GM18873 (cell line): ENCODE data around the gene PABPN1L.
"Not testable (repeated sequence)": the region's sequence is repeated elsewhere in the genome, so short reads cannot be mapped to it uniquely, and the experiment has no call there.

Source experiments
- ATAC-seq: cut with Tn5 transposase; IDR thresholded peaks from one replicate; pipeline ENCODE4 v1.9.1; 2021; ENCODE audit warnings: mild to moderate bottlenecking, moderate library complexity, moderate number of reproducible peaks; ENCODE audit not compliant: unreplicated experiment, low FRiP score

Gene PABPN1L

DNA sequence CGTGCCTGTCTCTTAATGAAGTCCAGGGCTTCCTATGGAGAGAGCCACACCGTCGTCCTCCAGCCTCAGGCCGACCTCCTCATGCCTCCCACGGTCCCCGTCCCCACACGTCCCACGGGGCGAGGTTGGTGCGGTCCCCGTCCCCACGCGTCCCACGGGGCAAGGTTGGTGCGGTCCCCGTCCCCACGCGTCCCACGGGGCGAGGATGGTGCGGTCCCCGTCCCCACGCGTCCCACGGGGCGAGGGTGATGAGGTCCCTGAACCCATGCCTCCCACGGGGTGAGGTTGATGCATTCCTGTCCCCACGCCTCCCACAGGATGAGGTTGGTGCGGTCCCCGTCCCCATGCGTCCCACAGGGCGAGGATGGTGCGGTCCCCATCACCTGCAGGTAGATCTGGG lies 30.6 kb downstream of the PABPN1L start:
- no peak for ATAC-seq

DNA sequence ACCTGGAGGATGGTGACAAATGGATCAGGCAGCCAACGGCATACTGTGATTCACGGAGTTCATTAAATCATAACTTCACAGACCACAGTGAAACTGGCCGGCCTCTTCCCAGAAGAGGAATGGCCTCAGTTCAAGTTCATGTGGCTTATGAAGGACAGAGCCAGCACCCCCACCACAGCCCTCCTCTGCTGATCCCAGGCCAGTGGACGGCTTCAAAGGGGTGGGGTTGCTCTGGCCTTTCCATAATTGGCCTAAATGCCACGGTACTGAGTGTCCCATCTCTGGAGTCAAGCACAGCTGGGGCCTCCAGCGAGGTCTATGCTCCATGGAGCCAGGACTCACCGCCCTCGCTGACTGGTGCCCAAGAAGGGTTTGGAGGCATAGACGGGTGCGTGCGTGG lies 31.1 kb downstream of the PABPN1L start:
- no peak for ATAC-seq

- no peak for ATAC-seq
Measured at GRCh38 chr16:88834670-88835069, 31.8 kb downstream of the PABPN1L start.

DNA sequence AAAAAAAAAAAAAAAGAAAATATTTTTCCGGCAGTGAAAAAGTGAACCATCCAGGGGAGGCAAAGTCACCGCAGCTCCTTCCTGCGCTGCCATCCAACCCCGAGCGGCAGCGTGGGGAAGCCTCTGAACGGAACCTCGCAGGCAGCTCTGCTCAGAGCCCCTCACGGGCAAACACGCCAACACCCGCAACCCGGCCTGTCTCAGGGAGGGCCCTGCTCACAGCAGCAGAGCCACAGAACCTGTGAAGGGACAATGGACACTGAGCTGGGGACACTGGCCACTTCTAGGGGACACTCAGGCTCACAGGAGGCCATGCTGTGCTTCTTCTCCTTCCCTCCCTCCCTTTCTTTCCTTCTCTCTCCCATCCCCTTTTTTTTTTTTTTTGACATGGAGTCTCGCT lies 33.4 kb downstream of the PABPN1L start:
- ATAC-seq, result no peak

- no peak for ATAC-seq
Measured at GRCh38 chr16:88831838-88832237, 34.6 kb downstream of the PABPN1L start.

DNA sequence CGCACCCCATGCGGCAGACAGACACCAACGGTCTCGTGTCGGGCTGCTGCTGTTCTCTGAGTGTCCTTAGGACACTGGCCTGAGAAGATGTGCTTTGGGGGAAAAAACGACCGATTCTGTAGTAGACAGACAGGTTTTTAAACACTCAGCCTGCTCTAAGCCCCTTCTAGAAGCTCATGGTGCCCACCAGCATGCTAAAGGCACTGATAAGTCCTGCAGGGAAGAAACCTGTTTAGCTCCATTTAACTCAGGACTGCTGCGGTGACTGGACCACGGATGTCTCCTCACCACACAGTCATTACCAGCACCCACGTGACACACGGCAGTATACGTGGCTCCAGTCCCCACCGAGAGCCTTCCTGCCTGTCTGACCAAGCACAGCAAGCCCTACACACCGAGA lies 35.7 kb downstream of the PABPN1L start:
- ATAC-seq, result no peak

DNA sequence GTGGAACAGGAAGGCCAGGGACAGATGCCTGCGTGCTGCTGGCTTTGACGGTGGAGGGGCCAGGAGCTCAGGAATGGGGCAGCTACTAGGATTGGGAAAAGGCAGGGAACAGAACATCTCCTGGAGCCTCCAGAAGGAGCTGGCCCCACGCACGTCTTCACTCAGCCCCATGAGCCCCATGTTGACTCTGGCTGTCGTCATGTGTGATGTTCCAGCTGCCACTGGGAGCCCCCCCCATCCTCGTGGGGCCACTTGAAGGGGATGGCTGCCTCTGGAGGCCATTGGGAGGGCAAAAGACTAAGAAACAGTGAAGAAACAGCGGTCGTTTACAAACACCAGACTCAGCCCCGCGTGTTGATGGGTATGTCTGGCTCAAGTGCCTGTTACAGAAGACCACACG lies 36.2 kb downstream of the PABPN1L start:
- ATAC-seq, result no peak

GRCh38 chr16:88828711-88829110 lies 37.7 kb downstream of the PABPN1L start:
- ATAC-seq, result no peak

DNA sequence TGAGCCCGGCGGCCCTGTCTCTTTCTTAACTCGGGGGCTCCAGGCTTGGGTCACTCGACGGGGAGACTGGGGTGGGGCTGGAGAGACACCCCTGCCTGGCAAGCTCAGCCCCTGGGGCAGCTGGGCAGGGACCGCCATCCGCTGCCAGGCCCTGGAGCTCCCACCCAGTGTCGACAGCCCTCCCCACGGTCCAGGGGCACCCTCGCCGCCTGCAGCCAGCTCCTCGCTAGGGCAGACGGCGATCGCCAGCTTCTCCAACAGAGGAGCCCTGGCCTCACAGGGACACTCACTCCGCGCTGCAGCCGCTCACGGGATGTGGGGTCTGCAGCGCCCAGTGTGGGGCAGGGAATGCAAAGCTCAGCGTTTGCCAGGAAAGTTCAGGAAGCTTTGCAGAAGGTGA lies 38.7 kb downstream of the PABPN1L start:
- ATAC-seq, result no peak

DNA sequence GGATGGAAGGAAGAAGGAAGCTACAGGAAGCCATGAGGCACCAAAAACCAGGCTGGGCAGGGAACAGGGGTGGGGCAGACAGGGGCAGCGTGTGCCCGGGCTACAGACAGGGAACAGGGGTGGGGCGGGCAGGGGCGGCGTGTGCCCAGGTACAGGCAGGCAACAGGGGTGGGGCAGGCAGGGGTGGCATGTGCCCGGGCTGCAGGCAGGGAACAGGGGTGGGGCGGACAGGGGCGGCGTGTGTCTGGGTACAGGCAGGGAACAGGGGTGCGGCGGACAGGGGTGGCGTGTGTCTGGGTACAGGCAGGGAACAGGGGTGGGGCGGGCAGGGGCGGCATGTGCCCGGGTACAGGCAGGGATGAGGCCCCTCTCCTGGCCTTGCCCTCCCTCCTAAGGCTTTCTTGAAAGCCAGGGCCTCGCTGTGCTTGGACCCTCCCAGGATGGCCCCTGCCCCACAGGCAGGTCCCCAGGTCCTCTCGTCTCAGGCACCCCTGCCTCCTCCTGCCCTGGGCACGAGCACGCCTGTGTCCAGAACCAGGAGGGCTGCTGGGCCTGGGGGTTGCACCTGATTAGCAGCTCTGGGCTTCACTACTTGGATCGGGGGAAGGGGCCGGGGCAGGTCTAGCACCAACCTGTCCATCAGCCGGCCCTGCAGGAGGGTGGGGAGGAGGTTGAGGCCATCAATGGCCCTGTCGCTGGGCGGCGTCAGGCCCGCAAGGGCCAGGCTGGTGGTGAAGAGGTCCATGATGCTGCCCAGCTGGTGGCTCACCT lies 40.2 kb downstream of the PABPN1L start:
- ATAC-seq, result no peak

DNA sequence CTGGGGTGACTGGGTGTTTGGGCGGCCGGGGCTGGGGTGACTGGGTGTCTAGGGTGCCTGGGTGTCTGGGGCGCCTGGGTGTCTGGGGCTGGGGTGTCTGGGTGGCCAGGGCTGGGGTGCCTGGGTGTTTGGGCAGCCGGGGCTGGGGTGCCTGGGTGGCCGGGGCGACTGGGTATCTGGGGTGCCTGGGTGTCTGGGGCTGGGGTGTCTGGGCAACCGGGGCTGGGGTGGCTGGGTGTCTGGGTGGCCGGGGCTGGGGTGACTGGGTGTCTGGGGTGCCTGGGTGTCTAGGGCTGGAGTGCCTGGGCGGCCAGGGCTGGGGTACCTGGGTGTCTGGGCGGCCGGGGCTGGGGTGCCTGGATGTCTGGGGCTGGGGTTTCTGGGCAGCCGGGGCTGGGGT lies 41.3 kb downstream of the PABPN1L start:
- no peak for ATAC-seq

DNA sequence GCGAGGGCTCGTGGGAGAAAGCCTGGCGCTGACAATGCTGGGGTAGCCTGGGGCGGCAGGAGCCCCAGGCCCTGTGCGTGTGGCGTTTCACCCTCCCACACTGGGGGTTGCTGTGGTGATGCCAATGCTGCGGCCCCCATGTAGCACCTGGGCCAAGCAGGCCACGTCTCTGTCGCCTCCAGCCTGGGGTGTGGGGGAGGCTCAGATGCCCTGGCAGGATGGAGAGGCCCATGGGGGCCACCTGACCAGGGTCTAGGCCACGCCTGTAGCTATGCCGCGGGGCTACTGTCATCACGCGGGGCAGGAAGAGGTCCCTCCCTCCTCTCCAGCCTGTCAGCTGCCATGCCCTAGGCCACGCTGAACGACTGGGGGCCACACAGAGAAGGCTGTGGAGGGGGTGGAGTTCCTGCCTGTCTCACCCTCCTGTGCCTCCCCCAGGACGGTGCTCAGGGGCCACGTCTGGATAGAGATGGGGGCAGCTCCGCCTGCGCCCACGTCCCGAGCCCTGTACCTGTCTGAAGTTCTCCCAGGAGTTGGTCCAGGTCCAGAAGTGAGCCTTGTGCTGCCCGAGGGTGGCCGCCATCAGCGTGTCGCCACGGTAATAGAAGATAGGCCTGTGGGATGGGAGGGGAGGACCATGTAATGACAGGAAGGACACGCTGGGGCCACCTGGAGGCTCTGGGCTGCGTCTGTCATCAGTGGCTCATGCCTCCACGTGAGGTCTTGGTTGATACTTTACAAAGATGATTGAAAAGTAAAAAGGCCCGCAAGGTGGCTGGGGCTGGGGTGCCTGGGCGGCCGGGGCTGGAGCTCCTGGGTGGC lies 42.0 kb downstream of the PABPN1L start:
- no peak for ATAC-seq

DNA sequence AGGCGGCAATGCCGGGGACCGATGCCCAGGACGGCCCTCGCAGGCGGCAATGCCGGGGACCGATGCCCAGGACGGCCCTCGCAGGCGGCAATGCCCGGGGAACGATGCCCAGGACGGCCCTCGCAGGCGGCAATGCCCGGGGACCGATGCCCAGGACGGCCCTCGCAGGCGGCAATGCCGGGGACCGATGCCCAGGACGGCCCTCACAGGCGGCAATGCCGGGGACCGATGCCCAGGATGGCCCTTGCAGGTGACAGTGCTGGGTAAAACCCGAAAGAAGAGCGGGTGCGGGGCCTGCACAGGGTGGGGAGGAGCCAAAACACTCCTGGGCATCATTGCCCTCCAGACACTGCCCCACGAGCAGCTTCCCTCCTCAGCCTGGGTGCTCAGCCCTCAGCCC lies 42.8 kb downstream of the PABPN1L start:
- ATAC-seq, result not testable (repeated sequence)

GRCh38 chr16:88822281-88823040 lies 44.0 kb downstream of the PABPN1L start:
- no peak for ATAC-seq

GRCh38 chr16:88821168-88821850 lies 45.2 kb downstream of the PABPN1L start:
- ATAC-seq, result no peak

- no peak for ATAC-seq
Measured at GRCh38 chr16:88820385-88821025, 46.0 kb downstream of the PABPN1L start.

GRCh38 chr16:88819126-88819525 lies 47.3 kb downstream of the PABPN1L start:
- ATAC-seq, result no peak

GRCh38 chr16:88818575-88818874 lies 47.9 kb downstream of the PABPN1L start:
- no peak for ATAC-seq

- no peak for ATAC-seq
Measured at GRCh38 chr16:88817785-88818574, 48.5 kb downstream of the PABPN1L start.
